GM19099 (cell line): ENCODE measurements around the gene MXRA7.

Experiments
- POLR2A ChIP-seq: IDR thresholded peaks from 3 replicates; pipeline ENCODE4 v1.6.1; 2011; ENCODE audit warnings: low read depth; ENCODE audit not compliant: insufficient read length; ENCODE audit errors: extremely low read depth

Gene MXRA7

GRCh38 chr17:76691379-76692191 lies 19.2 kb downstream of the MXRA7 start:
- no peak for TF ChIP-seq POLR2A

DNA sequence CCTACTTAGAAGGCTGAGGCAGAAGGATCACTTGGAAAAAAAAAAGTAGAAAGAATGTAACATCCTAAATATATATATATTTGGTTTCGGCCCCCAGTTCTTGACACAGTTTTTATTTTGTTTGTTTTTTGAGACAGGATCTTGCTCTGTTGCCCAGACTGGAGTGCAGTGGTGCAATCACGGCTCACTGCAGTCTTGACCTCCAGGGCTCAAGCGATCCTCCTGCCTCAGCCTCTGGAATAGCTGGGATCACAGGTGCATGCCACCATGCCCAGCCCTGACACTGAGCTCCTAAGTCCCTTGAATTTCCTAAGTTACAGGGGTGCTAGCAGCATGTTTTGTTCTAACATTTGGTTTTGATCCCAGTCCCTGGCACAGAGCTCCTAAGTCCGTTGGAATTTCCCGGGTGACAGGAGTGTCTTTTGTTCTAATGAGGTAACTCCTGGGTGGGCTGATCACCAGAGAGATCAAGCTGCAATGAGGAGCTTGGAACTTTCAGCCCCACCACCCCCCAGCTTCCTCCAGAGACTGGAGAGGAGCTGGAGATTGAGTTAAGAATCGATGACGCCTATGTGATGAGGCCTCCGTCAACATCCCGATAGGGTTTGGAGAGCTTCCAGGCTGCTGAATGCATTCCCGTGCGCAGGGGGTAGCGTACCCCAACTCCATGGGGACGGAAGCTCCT lies 20.0 kb downstream of the MXRA7 start:
- TF ChIP-seq POLR2A, result no peak

DNA sequence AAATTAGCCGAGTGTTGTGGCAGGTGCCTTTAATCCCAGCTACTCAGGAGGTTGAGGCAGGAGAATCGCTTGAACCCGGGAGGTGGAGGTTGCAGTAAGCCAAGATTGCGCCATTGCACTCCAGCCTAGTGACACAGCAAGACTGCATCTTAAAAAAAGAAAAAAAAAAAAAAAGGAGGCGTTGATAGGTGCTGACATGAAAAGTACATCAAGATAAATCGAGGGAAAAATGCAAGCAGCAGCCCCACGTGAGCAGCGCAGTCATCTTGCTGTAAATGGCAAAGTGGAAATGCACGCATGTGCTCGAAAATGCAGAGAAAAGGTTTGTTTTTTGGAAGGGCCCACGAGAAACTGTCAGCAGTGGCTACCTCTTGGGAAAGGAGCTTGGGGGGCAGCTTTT lies 20.9 kb downstream of the MXRA7 start:
- no peak for TF ChIP-seq POLR2A

GRCh38 chr17:76688165-76688622 lies 22.6 kb downstream of the MXRA7 start:
- no peak for TF ChIP-seq POLR2A

- no peak for TF ChIP-seq POLR2A
These were observed 23.2 kb downstream of the MXRA7 start for GRCh38 chr17:76687298-76688164.

GRCh38 chr17:76686538-76687297 lies 24.0 kb downstream of the MXRA7 start:
- no peak for TF ChIP-seq POLR2A

- TF ChIP-seq POLR2A, result no peak
These were observed 24.9 kb downstream of the MXRA7 start for GRCh38 chr17:76685846-76686245.

GRCh38 chr17:76685366-76685765 lies 25.4 kb downstream of the MXRA7 start:
- no peak for TF ChIP-seq POLR2A

DNA sequence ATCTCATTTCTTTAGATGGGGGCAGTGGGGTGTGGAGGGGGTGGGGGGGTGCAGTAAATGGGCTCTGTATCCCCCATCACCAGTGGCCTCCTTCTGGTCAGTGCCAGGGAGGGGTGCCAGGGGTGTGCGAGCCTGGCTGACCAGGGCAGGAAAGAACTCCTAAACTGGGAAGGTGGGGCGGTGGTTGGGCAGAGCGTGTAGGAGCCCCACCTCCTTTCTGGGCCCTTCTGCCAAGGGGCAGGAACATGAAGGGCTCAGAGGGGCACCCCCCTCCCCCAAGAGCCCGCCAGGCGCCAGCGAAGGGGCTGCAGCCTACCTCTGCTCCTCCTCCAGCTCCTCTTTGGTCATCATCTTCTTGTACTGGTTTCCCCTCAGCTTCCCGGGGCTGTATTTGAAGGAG lies 26.0 kb downstream of the MXRA7 start:
- TF ChIP-seq POLR2A, result no peak

GRCh38 chr17:76683921-76684745 lies 26.6 kb downstream of the MXRA7 start:
- no peak for TF ChIP-seq POLR2A

GRCh38 chr17:76683011-76683755 lies 27.6 kb downstream of the MXRA7 start:
- TF ChIP-seq POLR2A, result no peak

DNA sequence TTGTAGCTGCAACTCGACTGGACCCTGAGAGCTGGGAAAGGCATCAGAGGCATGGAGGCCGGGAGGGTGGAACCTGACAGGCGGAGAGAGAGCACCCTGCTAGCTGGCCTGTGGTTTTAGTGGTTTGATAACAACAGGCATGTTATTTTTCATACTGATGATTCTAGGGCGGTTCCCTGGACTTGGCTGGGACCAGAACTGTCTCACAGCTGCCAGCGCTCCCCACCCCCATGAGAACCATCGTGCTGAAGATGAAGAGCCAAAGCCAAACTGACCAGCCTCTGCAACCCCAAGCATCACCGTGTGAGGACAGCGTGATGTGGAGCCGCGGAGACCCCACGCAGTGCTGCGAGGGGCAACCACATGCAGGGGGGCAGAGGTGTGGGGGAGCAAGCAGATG lies 28.5 kb downstream of the MXRA7 start:
- no peak for TF ChIP-seq POLR2A
